G401.6 (cell line): ENCODE measurements around the gene EFNA1.
"Not testable (repeated sequence)": the region's sequence is repeated elsewhere in the genome, so short reads cannot be mapped to it uniquely, and the experiment has no call there.

ENCODE experiments used
- FAIRE-seq: peaks from 2 replicates; lab custom pipeline; 2012; peaks lifted over from hg19 to GRCh38; lab: Jason Lieb, UNC

EFNA1 gene

DNA sequence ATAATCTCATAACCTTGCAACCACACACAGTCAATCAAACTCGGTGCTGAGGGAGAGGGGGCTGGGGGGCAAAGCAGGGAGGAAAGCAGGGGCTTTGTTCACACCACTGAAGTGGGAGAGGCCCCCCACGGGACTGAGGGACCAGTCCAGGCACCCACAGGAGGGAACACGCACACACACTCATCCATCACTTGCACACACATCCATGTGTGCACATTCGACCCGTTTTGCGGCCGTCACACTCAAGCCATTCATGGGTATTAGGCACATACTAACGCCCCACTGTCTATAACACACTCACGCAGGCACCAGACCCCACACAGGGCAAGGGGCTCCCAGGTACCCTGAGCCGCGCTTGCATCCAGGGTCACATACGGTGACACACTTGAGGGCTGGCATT, 35.0 kb upstream of the EFNA1 start:
- FAIRE-seq, result no peak

DNA sequence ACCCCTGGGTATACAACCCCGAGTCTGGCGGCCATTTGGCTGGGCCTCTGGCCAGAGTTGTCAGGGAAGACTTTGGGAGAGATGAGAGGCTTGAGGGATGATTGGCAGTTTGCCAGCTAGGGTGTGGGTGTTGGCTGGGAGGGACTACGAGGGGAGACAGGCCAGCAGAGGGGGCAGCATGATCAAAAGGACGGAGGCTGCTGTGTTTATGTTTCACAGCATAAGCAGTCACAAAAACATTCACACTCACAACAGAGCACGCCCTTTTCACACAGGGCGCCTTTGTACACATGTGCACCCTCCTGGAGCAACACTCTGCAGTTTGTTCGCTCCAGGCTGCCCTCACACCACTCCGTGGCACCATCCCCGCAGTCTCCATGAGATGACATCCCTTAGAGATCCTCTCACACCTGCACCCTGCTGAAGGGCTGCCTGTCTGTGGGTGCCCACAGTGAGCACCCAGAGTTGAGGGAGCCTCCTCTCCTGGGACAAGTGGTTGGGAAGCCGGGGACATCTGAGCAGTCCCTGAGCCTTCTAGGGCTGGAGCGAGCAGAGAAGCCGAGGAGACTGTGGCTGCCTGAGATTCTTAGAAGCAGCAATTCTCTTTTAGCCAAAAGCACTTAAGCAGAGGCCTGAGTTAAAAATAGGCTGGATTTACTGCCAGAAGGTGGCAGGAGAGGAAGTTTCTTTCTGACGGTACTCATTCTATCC, 33.6 kb upstream of the EFNA1 start:
- FAIRE-seq, result peak; percentile 89

GRCh38 chr1:155094622-155094948, 33.1 kb upstream of the EFNA1 start:
- FAIRE-seq, result no peak

- no peak for FAIRE-seq
Observed at GRCh38 chr1:155099331-155099730, 28.3 kb upstream of the EFNA1 start.

GRCh38 chr1:155103325-155103724, 24.4 kb upstream of the EFNA1 start:
- no peak for FAIRE-seq

DNA sequence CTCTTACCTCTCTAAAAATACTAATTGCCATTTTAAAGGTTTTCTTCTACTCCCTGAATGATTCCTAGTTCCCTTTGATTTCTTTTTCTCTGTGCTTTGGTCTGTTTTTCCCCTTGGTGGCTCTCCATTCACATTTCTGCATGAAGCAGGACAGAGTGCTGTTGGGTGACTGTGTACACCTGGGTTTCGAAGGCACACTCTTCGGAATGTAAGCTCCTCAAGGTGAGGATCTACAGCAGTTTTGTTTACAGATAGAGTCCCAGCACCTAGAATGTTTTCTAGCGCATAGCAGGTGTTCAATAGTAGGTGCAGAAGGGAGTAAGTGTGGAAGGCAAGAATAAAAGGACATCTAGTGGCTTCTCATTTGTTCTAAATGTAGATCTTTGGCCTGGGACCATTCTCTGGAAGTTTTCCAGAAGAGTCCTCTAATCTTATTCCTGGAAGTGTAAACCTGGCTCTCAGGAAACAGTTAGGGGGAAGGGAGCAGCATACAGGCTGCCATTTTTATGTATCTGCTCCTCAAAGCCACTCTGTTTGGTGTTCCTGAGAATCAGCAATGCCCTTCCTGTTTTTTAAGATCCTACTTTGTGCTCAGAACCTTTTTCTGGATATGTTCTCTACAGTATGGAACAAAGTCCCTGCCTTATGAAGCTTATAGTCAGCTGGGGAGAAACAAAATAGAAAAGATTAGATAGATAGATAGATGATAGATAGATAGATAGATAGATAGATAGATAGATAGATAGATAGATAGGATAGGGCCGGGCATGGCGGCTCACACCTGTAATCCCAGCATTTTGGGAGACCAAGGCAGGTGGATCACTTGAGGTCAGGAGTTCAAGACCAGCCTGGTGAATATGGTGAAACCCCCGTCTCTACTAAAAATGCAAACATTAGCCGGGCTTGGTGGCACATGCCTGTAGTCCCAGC, 22.8 kb upstream of the EFNA1 start:
- FAIRE-seq, result no peak

GRCh38 chr1:155105604-155106011, 22.1 kb upstream of the EFNA1 start:
- no peak for FAIRE-seq

DNA sequence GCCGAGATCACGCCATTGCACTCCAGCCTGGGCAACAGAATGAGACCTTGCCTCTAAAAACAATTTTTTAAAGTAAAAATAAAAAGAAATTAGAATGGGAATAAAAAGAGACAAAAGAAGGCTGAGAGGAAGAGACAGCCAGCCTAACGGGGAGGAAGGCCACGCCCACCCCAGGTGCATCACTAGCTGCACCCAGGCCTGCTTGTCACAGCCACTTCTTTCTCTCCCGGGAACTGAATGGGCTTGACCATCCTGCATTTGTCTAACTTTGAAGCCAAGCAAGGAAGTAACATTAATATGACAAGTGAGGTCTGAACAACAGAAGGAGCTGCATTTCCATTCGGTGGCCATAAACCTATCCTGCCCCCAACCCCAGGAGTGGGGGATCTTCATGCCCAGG, 20.8 kb upstream of the EFNA1 start:
- FAIRE-seq, result no peak

GRCh38 chr1:155107309-155108264, 20.1 kb upstream of the EFNA1 start:
- FAIRE-seq, result no peak

DNA sequence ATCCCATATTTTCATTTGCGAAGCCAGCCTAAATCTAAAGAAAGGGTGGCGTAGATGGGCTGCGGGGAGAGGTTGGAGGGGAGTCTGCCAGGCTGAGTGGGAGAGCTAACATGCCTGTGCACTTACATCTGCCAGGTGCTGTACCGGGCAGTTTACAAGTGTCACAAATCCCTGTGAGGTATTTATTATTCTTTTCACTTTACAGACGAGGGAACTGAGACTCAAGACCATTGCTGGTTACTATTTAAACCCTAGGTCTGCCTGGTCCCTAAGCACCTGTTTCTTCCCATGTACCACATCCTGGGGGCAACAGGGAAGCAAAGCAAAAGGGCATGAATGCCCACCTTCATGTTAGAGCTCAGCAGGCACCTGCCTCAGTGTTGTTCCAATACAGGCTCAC, 19.4 kb upstream of the EFNA1 start:
- no peak for FAIRE-seq

GRCh38 chr1:155110381-155110780, 17.3 kb upstream of the EFNA1 start:
- no peak for FAIRE-seq

DNA sequence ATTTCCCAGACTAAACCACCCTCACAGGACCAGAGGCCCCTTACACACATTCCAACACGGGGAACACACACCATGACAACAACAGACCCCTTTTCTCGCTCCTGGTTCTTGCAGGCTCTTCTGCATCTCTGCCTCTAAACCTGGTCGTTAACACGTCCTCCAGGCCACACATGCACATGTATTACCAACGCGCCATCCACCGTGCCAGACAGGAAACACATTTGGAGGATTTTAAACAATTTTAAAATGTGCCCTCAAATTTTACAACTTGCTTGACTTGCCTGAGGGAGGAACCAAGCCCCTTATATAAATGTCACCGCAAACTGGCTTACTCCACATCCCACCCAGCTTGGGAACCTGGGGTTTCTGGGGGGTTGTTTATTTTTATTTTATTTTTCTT, 16.9 kb upstream of the EFNA1 start:
- FAIRE-seq, result no peak

DNA sequence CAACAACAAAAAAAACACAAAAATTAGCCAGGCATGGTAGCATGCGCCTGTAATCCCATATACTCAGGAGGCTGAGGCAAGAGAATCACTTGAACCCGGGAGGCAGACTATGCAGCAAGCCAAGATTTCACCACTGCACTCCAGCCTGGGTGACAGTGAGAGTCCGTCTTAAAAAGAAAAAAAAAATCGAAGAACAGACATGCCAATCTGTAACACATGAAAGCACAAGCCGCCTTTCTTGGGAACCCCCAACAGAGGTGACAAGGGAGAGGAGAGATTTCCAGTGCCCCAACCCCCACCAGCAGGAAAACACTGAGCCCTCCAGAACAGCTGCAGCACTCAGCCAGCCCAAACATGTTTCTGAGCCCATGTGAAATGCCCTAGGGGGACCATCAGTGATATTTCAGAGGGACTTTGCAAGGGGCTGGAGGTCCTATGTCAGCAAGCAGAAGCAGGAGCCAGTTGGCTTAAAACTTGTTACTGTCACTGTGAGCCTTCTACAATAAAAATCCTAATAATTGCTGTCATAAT, 14.2 kb upstream of the EFNA1 start:
- no peak for FAIRE-seq

DNA sequence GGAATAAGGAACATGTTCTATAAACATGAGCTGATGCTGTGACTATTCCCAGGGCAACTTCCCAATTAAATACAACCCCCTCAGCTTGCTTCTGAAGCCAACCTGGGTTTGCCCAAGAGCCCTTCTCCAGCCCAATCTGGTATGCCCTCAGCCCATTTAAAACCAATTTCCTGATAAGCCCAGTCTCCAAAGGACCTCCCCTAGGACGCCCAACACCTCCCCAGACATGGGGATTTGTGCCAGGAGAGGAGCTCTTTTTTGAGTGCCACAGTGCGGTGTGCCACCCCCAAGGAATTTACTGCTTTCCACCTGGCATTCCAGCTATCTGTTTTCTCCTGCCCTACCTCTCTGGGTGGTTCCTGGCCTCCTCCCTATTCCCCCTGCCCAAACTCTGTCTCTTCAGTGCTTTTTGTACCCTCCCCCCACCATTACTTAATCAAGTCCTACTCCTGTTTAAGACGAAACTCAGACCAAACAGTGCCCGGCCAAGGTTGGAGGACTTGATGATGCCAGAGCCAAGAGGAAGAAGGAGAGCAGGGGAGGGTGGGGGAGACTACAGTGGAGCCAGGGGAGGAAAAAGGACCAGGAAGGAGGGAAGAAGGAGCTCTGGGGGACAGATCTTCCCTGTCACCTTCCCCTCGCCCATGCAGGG, 11.4 kb upstream of the EFNA1 start:
- no peak for FAIRE-seq

- no peak for FAIRE-seq
Observed at GRCh38 chr1:155117610-155118009, 10.1 kb upstream of the EFNA1 start.

DNA sequence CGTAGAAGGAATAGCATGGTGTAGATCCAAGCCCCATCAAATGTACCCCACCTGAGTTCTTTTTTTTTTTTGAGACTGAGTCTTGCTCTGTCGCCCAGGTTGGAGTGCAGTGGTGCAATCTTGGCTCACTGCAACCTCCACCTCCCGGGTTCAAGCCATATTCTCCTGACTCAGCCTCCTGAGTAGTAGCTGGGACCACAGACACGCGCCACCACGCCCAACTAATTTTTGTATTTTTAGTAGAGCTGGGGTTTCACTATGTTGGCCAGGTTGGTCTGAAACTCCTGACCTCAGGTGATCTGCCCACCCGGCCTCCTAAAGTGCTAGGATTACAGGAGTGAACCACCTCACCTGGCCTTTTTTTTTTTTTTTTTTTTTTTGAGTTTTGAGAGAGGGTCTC, 9.6 kb upstream of the EFNA1 start:
- not testable (repeated sequence) for FAIRE-seq

- FAIRE-seq, result no peak
Observed at GRCh38 chr1:155120253-155120652, 7.4 kb upstream of the EFNA1 start.

DNA sequence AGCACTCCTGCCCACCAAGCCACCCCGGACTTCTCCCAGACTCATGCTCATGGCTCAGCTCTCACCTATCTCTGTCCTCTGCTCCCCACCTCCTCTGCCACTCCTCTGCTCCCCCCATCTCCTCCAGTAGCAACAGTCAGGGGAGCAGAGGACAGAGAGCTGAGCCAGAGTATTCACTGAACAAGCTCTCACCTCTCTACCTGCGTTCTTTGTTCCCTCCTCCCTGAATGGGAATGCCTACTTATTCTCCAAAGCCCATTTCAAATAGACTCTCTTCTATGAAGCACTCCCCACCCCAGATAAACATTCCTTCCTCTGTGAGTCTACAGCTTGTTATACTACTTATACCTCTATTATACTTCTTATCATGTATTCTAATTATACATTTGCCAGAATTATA, 6.4 kb upstream of the EFNA1 start:
- no peak for FAIRE-seq

DNA sequence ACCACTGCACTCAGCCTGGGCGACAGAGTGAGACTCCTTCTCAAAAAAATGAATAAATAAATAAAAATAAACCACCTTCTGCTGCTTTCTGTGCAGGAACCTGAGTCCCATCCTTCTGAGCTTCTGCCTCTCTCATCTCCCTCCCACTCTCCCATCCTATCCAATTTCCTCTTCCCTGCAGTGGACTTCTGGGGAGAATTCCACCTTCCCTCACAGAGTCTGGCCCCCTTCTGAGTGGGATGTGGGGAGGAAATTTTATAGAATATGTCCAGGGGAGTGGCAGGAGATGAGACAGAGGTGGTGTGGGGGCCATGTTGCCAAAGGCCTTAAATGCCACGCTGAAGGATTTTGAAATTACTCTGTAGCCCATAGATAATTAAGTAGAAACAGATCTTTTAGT, 5.4 kb upstream of the EFNA1 start:
- no peak for FAIRE-seq

DNA sequence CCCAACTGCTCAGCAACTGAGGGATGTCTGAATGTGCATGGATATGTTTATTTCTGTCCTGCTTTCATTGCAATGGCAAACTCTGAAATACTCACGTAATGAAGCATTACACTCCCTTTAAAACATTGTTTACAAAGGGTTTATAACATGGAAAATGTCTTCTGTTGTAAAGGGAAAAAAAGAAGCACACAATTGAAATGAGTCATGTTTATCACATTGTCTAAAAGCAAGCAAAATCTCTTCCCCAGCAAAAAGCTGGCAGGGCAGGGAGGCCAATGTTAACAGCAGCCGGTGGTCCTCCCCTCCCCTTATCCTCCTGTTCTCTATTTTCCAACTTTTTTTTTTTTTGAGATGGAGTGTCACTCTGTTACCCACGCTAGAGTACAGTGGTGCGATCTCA, 3.9 kb upstream of the EFNA1 start:
- no peak for FAIRE-seq

- no peak for FAIRE-seq
Observed at GRCh38 chr1:155124503-155125463, 2.9 kb upstream of the EFNA1 start.
